ENCODE measurements around the gene IMMP2L. TPM values are rescaled to one million over a fixed set of nuclear protein-coding genes. Genes with fewer than 3 reads are reported as not detected.
A peak's percentile ranks its signal among the peaks of the same experiment; 100 is the strongest.

Gene IMMP2L
- total and polyA plus RNA-seq, 2 of the 4 experiments (the other 2 are of a cell fraction) = 5.8 to 9.3 TPM

- ATAC-seq (ENCODE audit: low read depth) = peak; percentile 72
These were observed 137.5 kb downstream of the IMMP2L start for GRCh38 chr7:111424768-111425167.

More at GRCh38 chr7:111424768-111425167, 137.5 kb downstream of the IMMP2L start:
- H2AK9ac ChIP-seq (replicated peaks; ENCODE audit: low read depth, low read length, poor library complexity) = no peak overlapping the region
- no peaks in the 10 kb centered on the region for H3K4me1 ChIP-seq (ENCODE audit: control insufficient read depth, insufficient read depth, low read length)
- no peaks in the 10 kb centered on the region for H4K20me1 ChIP-seq (ENCODE audit: insufficient read depth, low read length)
- H4K5ac ChIP-seq (ENCODE audit: low read depth, low read length) = no peak overlapping the region
- H3K36me3 ChIP-seq (ENCODE audit: control insufficient read depth, insufficient read depth, low read length) = no peaks in the 10 kb centered on the region
- H3K27ac ChIP-seq (ENCODE audit: insufficient read depth, low read length) = no peak overlapping the region
- no peak overlapping the region for H3K4me2 ChIP-seq (ENCODE audit: low read depth, low read length)
- H3K4ac ChIP-seq (ENCODE audit: low read depth, low read length) = no peak overlapping the region
- no peak overlapping the region for H2BK120ac ChIP-seq (ENCODE audit: low read depth, low read length)
- TF ChIP-seq NFE2L2 (IDR thresholded peaks at IDR 0.05; ENCODE audit: low read depth, low read length) = no peak
- no peak for TF ChIP-seq RFX5 (IDR thresholded peaks at IDR 0.05; ENCODE audit: low read depth, low read length)
- no peak for TF ChIP-seq SMC3 (IDR thresholded peaks at IDR 0.05; ENCODE audit: low read depth, low read length)
- H2AK5ac ChIP-seq (ENCODE audit: low read depth, low read length) = no peak overlapping the region
- H4K8ac ChIP-seq (ENCODE audit: low read depth in 2 of 2, low read length in 2 of 2) = no peak overlapping the region
- H3K9me3 ChIP-seq (ENCODE audit: control insufficient read depth, insufficient read depth, low read length) = no peaks in the 10 kb centered on the region
- H3K23ac ChIP-seq (ENCODE audit: low read depth, low read length) = no peak overlapping the region
- no peak overlapping the region for H3K14ac ChIP-seq (replicated peaks; ENCODE audit: low read depth, low read length)
- no peaks in the 10 kb centered on the region for H3K9me1 ChIP-seq (ENCODE audit: insufficient read depth, low read length)
- H2AFZ ChIP-seq (replicated peaks; ENCODE audit: low read length, poor library complexity) = no peak overlapping the region
- H3K79me1 ChIP-seq (ENCODE audit: low read depth in 1 of 2, low read length in 2 of 2) = no peaks in the 10 kb centered on the region
- no peak overlapping the region for H4K91ac ChIP-seq (ENCODE audit: insufficient read depth, low read depth, low read length)
- no peak overlapping the region for H3K4me3 ChIP-seq (ENCODE audit: insufficient read depth, low read depth, low read length)
- DNase-seq = peak; percentile 23
- peak overlapping the region; percentile 48; the same call in 1 of the 2 replicates for H3K18ac ChIP-seq (ENCODE audit: low read depth, low read length)
- CTCF ChIA-PET = no interaction called here
- no peaks in the 10 kb centered on the region for H3K27me3 ChIP-seq (ENCODE audit: control insufficient read depth, insufficient read depth, low read length)
- H3K56ac ChIP-seq (ENCODE audit: extremely low read depth, insufficient read depth, low read length) = no peak overlapping the region
- POLR2A ChIA-PET (ENCODE audit: unreplicated experiment) = no interaction called here
- H2BK15ac ChIP-seq (ENCODE audit: low read depth, low read length) = no peak overlapping the region
- dilution Hi-C loops (cut with HindIII; ENCODE audit: low sequenced_read_pairs, unreplicated experiment) (no loop called here), intact Hi-C loops (cut with micrococcal nuclease) (no loop called here), in situ Hi-C loops (cut with MboI; ENCODE audit: low sequenced_read_pairs) (no loop called here)
- H3K9ac ChIP-seq (ENCODE audit: low read depth, low read length) = no peak overlapping the region
- H2BK5ac ChIP-seq (ENCODE audit: low read depth, low read length, poor library complexity, severe bottlenecking) = peak overlapping the region; percentile 56
- BruUV-seq (replicated peaks) = no TSS peak
- peak overlapping the region; percentile 20; the same call in 1 of the 2 replicates for H2BK20ac ChIP-seq (ENCODE audit: low read depth, low read length)
